ENCODE data around the gene GSN. TPM values are rescaled to one million over a fixed set of nuclear protein-coding genes. Genes with fewer than 3 reads are reported as not detected.

GSN gene
- total and polyA plus RNA-seq, 2 of the 8 experiments (the other 6 are each of a cell fraction or from before 2014, with no cell fraction given), result 52.3 to 94.5 TPM

GRCh38 chr9:121277026-121277425 is 9.1 kb downstream of the GSN start:
- H3K36me3 ChIP-seq (ENCODE audit: control insufficient read depth in 2 of 4, insufficient read depth in 4 of 4, low read length in 3 of 4), result no peaks in the 10 kb centered on the region
- no peak overlapping the region for H2BK5ac ChIP-seq (ENCODE audit: low read depth, low read length)
- no peak overlapping the region for H2BK120ac ChIP-seq (replicated peaks; ENCODE audit: low read depth, low read length)
- no peak overlapping the region for H2BK20ac ChIP-seq (ENCODE audit: low read length)
- DNase-seq (ENCODE audit: low read depth in 1 of 2, low spot score in 2 of 2) (no peak), FAIRE-seq (no peak)
- H3K4me1 ChIP-seq (replicated peaks in 1 of 4; ENCODE audit: control insufficient read depth in 3 of 4, insufficient read depth in 4 of 4, low read length in 3 of 4), result peaks cover 1 to 7% (median 3%) of the 10 kb centered on the region in 4 experiments; a peak in 4 of 7 replicates
- no peak overlapping the region for H3K4ac ChIP-seq (replicated peaks; ENCODE audit: insufficient read length, low read depth, low read length)
- ChIA-PET POLR2A (ENCODE audit: partially characterized antibody) (interaction anchor here (0.9 to 2.1 kb wide), 2 partner anchors 10 to 43 kb away, joined by 4 to 6 read pairs; no protein-coding TSS in a partner anchor), CTCF (ENCODE audit: partially characterized antibody) (interaction anchor here (0.6 to 2.7 kb wide), 14 partner anchors 8 to 492 kb away, joined by 3 to 53 read pairs (median 10); partner anchors contain the start of gene GSN)
- H2AK5ac ChIP-seq (ENCODE audit: low read depth, low read length), result no peak overlapping the region
- H3K9ac ChIP-seq (replicated peaks in 1 of 4; ENCODE audit: extremely low read depth in 1 of 4, low read depth in 3 of 4, low read length in 3 of 4), result no peak overlapping the region
- no peak overlapping the region for H3K18ac ChIP-seq (ENCODE audit: extremely low read depth, low read length)
- no peaks in the 10 kb centered on the region for H3K9me3 ChIP-seq (ENCODE audit: insufficient read depth in 2 of 2, low read depth in 1 of 2, low read length in 1 of 2)
- H3K14ac ChIP-seq (ENCODE audit: insufficient read length), result no peak overlapping the region
- no peak overlapping the region for H3K4me2 ChIP-seq (ENCODE audit: insufficient read depth in 1 of 2, low read depth in 2 of 2, low read length in 2 of 2)
- peaks cover 2 to 8% of the 10 kb centered on the region in 2 experiments for H4K20me1 ChIP-seq (replicated peaks in 1 of 2; ENCODE audit: control insufficient read depth in 1 of 2, insufficient read depth in 2 of 2, low read length in 2 of 2)
- peaks cover 4 to 33% (median 29%) of the 10 kb centered on the region in 4 experiments for H3K27me3 ChIP-seq (replicated peaks in 1 of 4; ENCODE audit: control insufficient read depth in 3 of 4, extremely low read depth in 1 of 4, insufficient read depth in 3 of 4, low read length in 3 of 4)
- no peak overlapping the region for H3K56ac ChIP-seq (replicated peaks; ENCODE audit: insufficient read length, low read depth, low read length)
- no peak overlapping the region for H3K4me3 ChIP-seq (ENCODE audit: extremely low read depth in 1 of 4, insufficient read depth in 2 of 4, low read depth in 3 of 4, low read length in 4 of 4)
- no peak overlapping the region for H2BK12ac ChIP-seq (ENCODE audit: low read depth, low read length)
- no peak overlapping the region for H3K27ac ChIP-seq (ENCODE audit: low read depth, low read length)
- H3K23me2 ChIP-seq (ENCODE audit: low read depth, low read length), result no peaks in the 10 kb centered on the region
- no peak overlapping the region for H3K23ac ChIP-seq (ENCODE audit: insufficient read length)
- H3K79me2 ChIP-seq (ENCODE audit: control insufficient read depth in 1 of 2, insufficient read depth in 2 of 2, low read length in 2 of 2), result no peaks in the 10 kb centered on the region
- no peak overlapping the region for H4K5ac ChIP-seq (ENCODE audit: insufficient read length, low read depth, low read length)
- WGBS, 2 experiments (ENCODE audit: extremely low coverage in 1 of 2, insufficient coverage in 1 of 2, insufficient read length in 1 of 2, insufficient replicate concordance in 2 of 2, low coverage in 1 of 2, low lambda C conversion rate in 2 of 2, missing lambda C conversion rate in 1 of 2), result 65% methylated on average over 1 of the region's 1 CpG; no CpG with 5 or more reads in 1 of the 2 experiments
- no peak overlapping the region for H2BK15ac ChIP-seq (ENCODE audit: low read length)
- no peak overlapping the region for H2AFZ ChIP-seq (ENCODE audit: low read length)
- no peak overlapping the region for H4K8ac ChIP-seq (ENCODE audit: extremely low read depth, insufficient read depth, low read length)
- TF ChIP-seq JUND (IDR thresholded peaks at IDR 0.05; ENCODE audit: low read length) (no peak), KDM4A (IDR thresholded peaks at IDR 0.05; ENCODE audit: low read depth, low read length, severe bottlenecking) (no peak), KDM1A (IDR thresholded peaks at IDR 0.05; ENCODE audit: borderline replicate concordance, low read length) (no peak), BACH1 (IDR thresholded peaks at IDR 0.05; ENCODE audit: low read length) (no peak), JUN (IDR thresholded peaks at IDR 0.05; ENCODE audit: low read depth, low read length) (no peak)
- TF ChIP-seq, protein P1, sequence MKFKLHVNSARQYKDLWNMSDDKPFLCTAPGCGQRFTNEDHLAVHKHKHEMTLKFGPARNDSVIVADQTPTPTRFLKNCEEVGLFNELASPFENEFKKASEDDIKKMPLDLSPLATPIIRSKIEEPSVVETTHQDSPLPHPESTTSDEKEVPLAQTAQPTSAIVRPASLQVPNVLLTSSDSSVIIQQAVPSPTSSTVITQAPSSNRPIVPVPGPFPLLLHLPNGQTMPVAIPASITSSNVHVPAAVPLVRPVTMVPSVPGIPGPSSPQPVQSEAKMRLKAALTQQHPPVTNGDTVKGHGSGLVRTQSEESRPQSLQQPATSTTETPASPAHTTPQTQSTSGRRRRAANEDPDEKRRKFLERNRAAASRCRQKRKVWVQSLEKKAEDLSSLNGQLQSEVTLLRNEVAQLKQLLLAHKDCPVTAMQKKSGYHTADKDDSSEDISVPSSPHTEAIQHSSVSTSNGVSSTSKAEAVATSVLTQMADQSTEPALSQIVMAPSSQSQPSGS (IDR thresholded peaks at IDR 0.05; ENCODE audit: low read length), result no peak
- H4K91ac ChIP-seq (replicated peaks; ENCODE audit: insufficient read length, low read length), result no peak overlapping the region
- H3K79me1 ChIP-seq (ENCODE audit: low read depth, low read length), result no peaks in the 10 kb centered on the region

All from H1 (cell line).